ENCODE results near the gene NRXN3. TPM values are rescaled to one million over a fixed set of nuclear protein-coding genes. Genes with fewer than 3 reads are reported as not detected.

NRXN3 gene
- total RNA-seq, 2 experiments from 2014 or later = not detected

- H3K27ac ChIP-seq (ENCODE audit: low read depth, low read length, poor library complexity, severe bottlenecking) = no peak overlapping the region
- intact Hi-C loops (cut with micrococcal nuclease; ENCODE audit: unreplicated experiment) = no loop called here
- H3K4me1 ChIP-seq (ENCODE audit: insufficient read depth, low read length, poor library complexity, severe bottlenecking) = no peaks in the 10 kb centered on the region
- H4K20me1 ChIP-seq (ENCODE audit: insufficient read depth, low read length) = no peaks in the 10 kb centered on the region
- no peaks in the 10 kb centered on the region for H3K9me2 ChIP-seq (ENCODE audit: insufficient read depth, low read length)
- ChIA-PET POLR2A (no interaction called here), CTCF (ENCODE audit: unreplicated experiment) (no interaction called here)
- BruUV-seq (replicated peaks) = no TSS peak
- no peaks in the 10 kb centered on the region for H3K36me3 ChIP-seq (ENCODE audit: insufficient read depth, low read length)
- no peak overlapping the region for H2AFZ ChIP-seq (ENCODE audit: low read length)
- H3K4me2 ChIP-seq (ENCODE audit: low read length) = no peak overlapping the region
- H3K79me2 ChIP-seq (ENCODE audit: insufficient read depth, low read depth, low read length) = no peaks in the 10 kb centered on the region
- DNase-seq (ENCODE audit: low spot score) = no peak
- no peaks in the 10 kb centered on the region for H3K9me3 ChIP-seq (ENCODE audit: low read length)
- TF ChIP-seq CTCF (conservative IDR thresholded peaks at IDR 0.05; ENCODE audit: low read length) (no peak), EZH2phosphoT487 (IDR thresholded peaks at IDR 0.05; ENCODE audit: borderline replicate concordance, low read depth, low read length) (no peak)
- no peak overlapping the region for H3K4me3 ChIP-seq (ENCODE audit: low read depth, low read length, poor library complexity, severe bottlenecking)
Measured at GRCh38 chr14:79587875-79588274, 1417.7 kb downstream of the NRXN3 start.

- H2AFZ ChIP-seq (ENCODE audit: low read length) = no peak overlapping the region
- H3K4me3 ChIP-seq (ENCODE audit: low read depth, low read length, poor library complexity, severe bottlenecking) = no peak overlapping the region
- ChIA-PET POLR2A (no interaction called here), CTCF (ENCODE audit: unreplicated experiment) (no interaction called here)
- H3K79me2 ChIP-seq (ENCODE audit: insufficient read depth, low read depth, low read length) = no peaks in the 10 kb centered on the region
- no peaks in the 10 kb centered on the region for H3K9me3 ChIP-seq (ENCODE audit: low read length)
- no peaks in the 10 kb centered on the region for H4K20me1 ChIP-seq (ENCODE audit: insufficient read depth, low read length)
- H3K36me3 ChIP-seq (ENCODE audit: insufficient read depth, low read length) = no peaks in the 10 kb centered on the region
- no peak overlapping the region for H3K4me2 ChIP-seq (ENCODE audit: low read length)
- intact Hi-C loops (cut with micrococcal nuclease; ENCODE audit: unreplicated experiment) = no loop called here
- no peaks in the 10 kb centered on the region for H3K4me1 ChIP-seq (ENCODE audit: insufficient read depth, low read length, poor library complexity, severe bottlenecking)
- no peak for DNase-seq (ENCODE audit: low spot score)
- no TSS peak for BruUV-seq (replicated peaks)
- no peak for TF ChIP-seq CTCF (conservative IDR thresholded peaks at IDR 0.05; ENCODE audit: low read length)
- TF ChIP-seq EZH2phosphoT487 (IDR thresholded peaks at IDR 0.05; ENCODE audit: borderline replicate concordance, low read depth, low read length) = no peak
- no peaks in the 10 kb centered on the region for H3K9me2 ChIP-seq (ENCODE audit: insufficient read depth, low read length)
- H3K27ac ChIP-seq (ENCODE audit: low read depth, low read length, poor library complexity, severe bottlenecking) = no peak overlapping the region
Measured at GRCh38 chr14:79588398-79588797, 1418.2 kb downstream of the NRXN3 start.

GRCh38 chr14:79596551-79596950, 1426.4 kb downstream of the NRXN3 start:
- no peak overlapping the region for H3K4me2 ChIP-seq (ENCODE audit: low read length)

More at GRCh38 chr14:79596551-79596950, 1426.4 kb downstream of the NRXN3 start:
- DNase-seq (ENCODE audit: low spot score) = no peak
- H4K20me1 ChIP-seq (ENCODE audit: insufficient read depth, low read length) = no peaks in the 10 kb centered on the region
- intact Hi-C loops (cut with micrococcal nuclease; ENCODE audit: unreplicated experiment) = no loop called here
- no peak overlapping the region for H3K27ac ChIP-seq (ENCODE audit: low read depth, low read length, poor library complexity, severe bottlenecking)
- H3K36me3 ChIP-seq (ENCODE audit: insufficient read depth, low read length) = no peaks in the 10 kb centered on the region
- ChIA-PET CTCF (ENCODE audit: unreplicated experiment) (no interaction called here), POLR2A (no interaction called here)
- no peaks in the 10 kb centered on the region for H3K9me3 ChIP-seq (ENCODE audit: low read length)
- H3K9me2 ChIP-seq (ENCODE audit: insufficient read depth, low read length) = no peaks in the 10 kb centered on the region
- no peaks in the 10 kb centered on the region for H3K4me1 ChIP-seq (ENCODE audit: insufficient read depth, low read length, poor library complexity, severe bottlenecking)
- H2AFZ ChIP-seq (ENCODE audit: low read length) = no peak overlapping the region
- no peaks in the 10 kb centered on the region for H3K79me2 ChIP-seq (ENCODE audit: insufficient read depth, low read depth, low read length)
- TF ChIP-seq EZH2phosphoT487 (IDR thresholded peaks at IDR 0.05; ENCODE audit: borderline replicate concordance, low read depth, low read length) (no peak), CTCF (conservative IDR thresholded peaks at IDR 0.05; ENCODE audit: low read length) (no peak)
- BruUV-seq (replicated peaks) = no TSS peak
- H3K4me3 ChIP-seq (ENCODE audit: low read depth, low read length, poor library complexity, severe bottlenecking) = no peak overlapping the region
